Ishikawa (cell line): ENCODE data around the gene FDX2.

Experiments used
- CEBPB ChIP-seq: IDR thresholded peaks from 2 replicates; pipeline ENCODE4 v1.6.1; 2012
- CREB1 ChIP-seq: IDR thresholded peaks from 2 replicates; pipeline ENCODE4 v1.6.1; 2012; ENCODE audit warnings: low read depth
- EGR1 ChIP-seq: IDR thresholded peaks from 2 replicates; pipeline ENCODE4 v1.6.1; 2012
- EP300 ChIP-seq: IDR thresholded peaks from 2 replicates; pipeline ENCODE4 v1.6.1; 2012; ENCODE audit warnings: borderline replicate concordance
- FOXM1 ChIP-seq: IDR thresholded peaks from 2 replicates; pipeline ENCODE4 v1.6.1; 2012; ENCODE audit warnings: low read depth, borderline replicate concordance
- NFIC ChIP-seq: IDR thresholded peaks from 2 replicates; pipeline ENCODE4 v1.6.1; 2012
- RAD21 ChIP-seq: IDR thresholded peaks from 2 replicates; pipeline ENCODE4 v1.6.1; 2012; ENCODE audit warnings: low read depth
- REST ChIP-seq: IDR thresholded peaks from 2 replicates; pipeline ENCODE4 v1.6.1; 2012; ENCODE audit warnings: low read depth, mild to moderate bottlenecking
- TAF1 ChIP-seq: IDR thresholded peaks from 2 replicates; pipeline ENCODE4 v1.6.1; 2012; ENCODE audit warnings: low read depth, mild to moderate bottlenecking
- TCF12 ChIP-seq: IDR thresholded peaks from 2 replicates; pipeline ENCODE4 v1.6.1; 2012; ENCODE audit warnings: low read depth
- TEAD4 ChIP-seq: IDR thresholded peaks from 2 replicates; pipeline ENCODE4 v1.6.1; 2012
- YY1 ChIP-seq: IDR thresholded peaks from 2 replicates; pipeline ENCODE4 v1.6.1; 2012; ENCODE audit warnings: low read depth
- ZBTB7A ChIP-seq: IDR thresholded peaks from 2 replicates; pipeline ENCODE4 v1.6.1; 2012; ENCODE audit warnings: low read depth
- TF ChIP-seq, protein P1 (sequence below): IDR thresholded peaks from 2 replicates; pipeline ENCODE4 v1.6.1; 2012
- TF ChIP-seq, protein P2 (sequence below): IDR thresholded peaks from 2 replicates; pipeline ENCODE4 v1.6.1; 2012

The FDX2 gene

GRCh38 chr19:10352764-10353671 is 37.2 kb upstream of the FDX2 start:
- TF ChIP-seq, protein P1, sequence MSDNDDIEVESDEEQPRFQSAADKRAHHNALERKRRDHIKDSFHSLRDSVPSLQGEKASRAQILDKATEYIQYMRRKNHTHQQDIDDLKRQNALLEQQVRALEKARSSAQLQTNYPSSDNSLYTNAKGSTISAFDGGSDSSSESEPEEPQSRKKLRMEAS = no peak
- TF ChIP-seq TAF1 (no peak), ZBTB7A (no peak), CEBPB (no peak), EP300 (no peak), RAD21 (no peak)

GRCh38 chr19:10346509-10346908 is 30.7 kb upstream of the FDX2 start:
- TF ChIP-seq FOXM1 (no peak), REST (no peak), EGR1 (no peak), TCF12 (no peak), EP300 (no peak), NFIC (no peak), TAF1 (no peak), CREB1 (no peak), YY1 (no peak), CEBPB (no peak), TEAD4 (no peak), ZBTB7A (no peak), RAD21 (no peak)
- TF ChIP-seq, protein P1 = no peak
- TF ChIP-seq, protein P2, sequence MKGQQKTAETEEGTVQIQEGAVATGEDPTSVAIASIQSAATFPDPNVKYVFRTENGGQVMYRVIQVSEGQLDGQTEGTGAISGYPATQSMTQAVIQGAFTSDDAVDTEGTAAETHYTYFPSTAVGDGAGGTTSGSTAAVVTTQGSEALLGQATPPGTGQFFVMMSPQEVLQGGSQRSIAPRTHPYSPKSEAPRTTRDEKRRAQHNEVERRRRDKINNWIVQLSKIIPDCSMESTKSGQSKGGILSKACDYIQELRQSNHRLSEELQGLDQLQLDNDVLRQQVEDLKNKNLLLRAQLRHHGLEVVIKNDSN = no peak

DNA sequence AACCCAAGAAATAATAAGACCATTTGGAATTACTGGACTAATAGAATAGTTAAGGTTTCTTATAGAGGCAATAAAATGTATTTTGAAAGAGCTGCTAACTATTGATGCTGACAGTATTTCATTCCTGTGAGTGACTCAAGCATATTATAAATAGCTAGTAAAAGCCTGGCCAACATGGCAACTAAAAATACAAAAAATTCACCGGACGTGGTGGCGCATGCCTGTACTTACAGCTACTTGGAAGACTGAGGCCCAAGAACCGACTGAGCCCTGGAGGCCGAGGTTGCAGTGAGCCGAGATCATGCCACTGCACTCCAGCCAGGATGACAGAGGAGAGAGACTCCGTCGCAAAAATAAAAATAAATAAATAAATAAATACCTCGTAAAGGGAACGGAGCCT is 29.0 kb upstream of the FDX2 start:
- no peak for TF ChIP-seq CREB1
- TF ChIP-seq TCF12 = no peak
- TF ChIP-seq NFIC = no peak
- TF ChIP-seq EGR1 = no peak
- TF ChIP-seq EP300 = no peak
- TF ChIP-seq, protein P1 = no peak
- no peak for TF ChIP-seq YY1
- TF ChIP-seq FOXM1 = no peak
- TF ChIP-seq, protein P2 = no peak
- TF ChIP-seq TAF1 = no peak
- TF ChIP-seq TEAD4 = no peak
- TF ChIP-seq CEBPB = no peak
- TF ChIP-seq RAD21 = no peak
- no peak for TF ChIP-seq ZBTB7A
- no peak for TF ChIP-seq REST

- TF ChIP-seq ZBTB7A (no peak), REST (no peak), CREB1 (no peak), FOXM1 (no peak), EP300 (no peak), YY1 (no peak), TEAD4 (no peak), RAD21 (no peak), CEBPB (no peak), TAF1 (no peak)
- TF ChIP-seq, protein P1 = no peak
- TF ChIP-seq, protein P2 = no peak
Observed at GRCh38 chr19:10343495-10343894, 27.7 kb upstream of the FDX2 start.
